ENCODE results near the gene ACMSD.
A peak's percentile ranks its signal among the peaks of the same experiment; 100 is the strongest.
"Not testable (repeated sequence)": the region's sequence is repeated elsewhere in the genome, so short reads cannot be mapped to it uniquely, and the experiment has no call there.

The ACMSD gene

DNA sequence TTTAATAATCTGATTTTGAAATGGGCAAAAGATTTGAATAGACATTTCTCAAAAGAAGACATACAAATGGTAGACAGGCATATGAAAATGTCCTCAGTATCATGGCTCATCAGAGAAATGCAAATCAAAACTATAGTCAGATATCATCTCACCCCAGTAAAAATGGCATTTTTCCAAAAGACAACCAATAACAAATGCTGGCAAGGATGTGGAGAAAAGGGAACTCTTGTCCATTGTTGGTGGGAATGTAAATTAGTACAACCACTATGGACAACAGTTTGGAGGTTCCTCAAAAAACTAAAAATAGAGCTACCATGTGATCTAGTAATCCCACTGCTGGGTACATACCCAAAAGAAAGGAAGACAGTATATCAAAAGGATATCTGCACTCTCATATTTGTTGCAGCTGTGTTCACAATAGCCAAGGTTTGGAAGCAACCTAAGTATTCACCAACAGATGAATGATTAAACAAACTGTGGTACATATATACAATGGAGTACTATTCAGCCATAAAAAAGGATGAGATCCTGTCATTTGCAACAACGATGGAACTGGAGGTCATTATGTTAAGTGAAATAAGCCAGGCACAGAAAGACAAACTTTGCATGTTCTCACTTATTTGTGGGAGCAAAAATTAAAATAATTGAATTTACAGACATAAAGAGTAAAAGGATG lies 69.2 kb downstream of the ACMSD start:
- DNase-seq (ENCODE audit: low read depth), result not testable (repeated sequence)

DNA sequence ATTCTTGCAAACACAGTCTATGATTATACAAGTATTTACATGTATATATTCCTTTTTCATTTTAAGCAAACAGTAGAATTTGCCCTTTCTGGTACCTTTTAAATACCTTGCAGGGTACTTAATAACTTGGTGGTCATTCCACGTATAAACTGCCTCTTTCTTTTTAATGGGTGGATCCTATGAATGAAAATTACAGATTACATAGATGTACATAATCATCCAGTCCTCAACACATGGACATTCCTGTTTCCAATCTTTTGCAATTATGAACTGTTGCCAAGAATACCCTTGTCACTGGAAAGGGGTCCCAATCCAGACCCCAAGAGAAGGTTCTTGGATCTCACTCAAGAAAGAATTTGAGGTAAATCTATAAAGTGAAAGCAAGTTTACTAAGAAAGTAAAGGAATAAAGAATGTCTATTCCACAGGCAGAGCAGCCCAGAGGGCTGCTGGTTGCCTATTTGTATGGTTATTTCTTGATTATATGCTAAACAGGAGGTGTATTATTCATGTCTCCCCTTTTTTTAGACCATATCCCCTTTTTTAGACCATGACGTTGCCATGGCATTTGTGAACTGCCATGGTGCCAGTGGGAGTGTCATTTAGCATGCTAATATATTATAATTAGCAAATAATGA lies 72.5 kb downstream of the ACMSD start:
- DNase-seq (ENCODE audit: low read depth), result no peak

DNA sequence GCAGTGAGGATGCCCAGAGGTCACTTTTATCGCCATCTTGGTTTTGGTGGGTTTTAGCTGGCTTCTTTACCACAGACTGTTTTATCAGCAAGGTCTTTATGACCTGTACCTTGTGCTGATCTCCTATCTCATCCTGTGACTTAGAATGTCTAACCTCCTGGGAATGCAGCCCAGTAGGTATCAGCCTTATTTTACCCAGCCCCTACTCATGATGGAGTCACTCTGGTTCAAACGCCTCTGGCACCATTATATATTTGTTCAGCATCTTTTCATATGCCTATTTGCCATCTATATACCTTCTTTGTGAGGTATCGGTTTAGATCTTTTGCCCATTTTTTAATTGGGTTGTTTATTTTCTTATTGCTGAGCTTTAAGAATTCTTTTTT lies 73.0 kb downstream of the ACMSD start:
- no peak for DNase-seq (ENCODE audit: low read depth)

DNA sequence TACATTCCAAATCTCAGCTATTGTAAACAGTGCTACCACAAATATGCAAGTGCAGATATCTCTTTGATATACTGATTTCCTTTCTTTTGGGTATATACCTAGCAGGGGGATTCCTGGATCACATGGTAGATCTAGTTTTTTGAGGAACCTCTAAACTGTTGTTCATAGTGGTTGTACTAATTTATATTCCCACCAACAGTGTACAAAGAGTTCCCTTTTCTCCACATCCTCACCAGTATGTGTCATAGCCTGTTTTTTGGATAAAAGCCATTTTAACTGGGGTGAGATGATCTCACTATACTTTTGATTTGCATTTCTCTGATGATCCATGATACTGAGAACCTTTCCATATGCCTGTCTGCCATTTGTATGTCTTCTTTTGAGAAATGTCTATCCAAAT lies 73.9 kb downstream of the ACMSD start:
- no peak for DNase-seq (ENCODE audit: low read depth)

DNA sequence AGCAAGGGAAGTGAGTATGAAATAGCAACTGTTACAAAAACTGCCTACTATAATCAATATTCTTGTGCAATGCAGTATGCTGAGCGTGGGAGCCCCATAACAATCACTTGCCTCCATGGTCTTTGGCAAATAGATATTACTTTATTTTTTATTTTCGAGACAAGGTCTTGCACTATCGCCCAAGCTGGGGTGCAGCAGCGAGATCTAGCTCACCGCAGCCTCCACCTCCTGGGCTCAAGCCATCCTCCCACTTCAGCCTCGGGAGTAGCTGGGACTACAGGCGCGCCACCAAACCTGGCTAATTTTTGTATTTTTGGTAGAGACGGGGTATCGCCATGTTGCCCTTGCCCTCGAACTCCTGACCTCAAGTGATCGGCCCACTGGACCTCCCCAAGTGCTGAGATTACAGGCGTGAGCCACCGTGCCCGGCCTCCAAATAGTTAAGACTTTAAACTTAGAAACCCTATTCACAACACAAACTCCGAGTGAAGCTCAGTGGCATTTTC lies 79.0 kb downstream of the ACMSD start:
- DNase-seq (ENCODE audit: low read depth), result no peak

DNA sequence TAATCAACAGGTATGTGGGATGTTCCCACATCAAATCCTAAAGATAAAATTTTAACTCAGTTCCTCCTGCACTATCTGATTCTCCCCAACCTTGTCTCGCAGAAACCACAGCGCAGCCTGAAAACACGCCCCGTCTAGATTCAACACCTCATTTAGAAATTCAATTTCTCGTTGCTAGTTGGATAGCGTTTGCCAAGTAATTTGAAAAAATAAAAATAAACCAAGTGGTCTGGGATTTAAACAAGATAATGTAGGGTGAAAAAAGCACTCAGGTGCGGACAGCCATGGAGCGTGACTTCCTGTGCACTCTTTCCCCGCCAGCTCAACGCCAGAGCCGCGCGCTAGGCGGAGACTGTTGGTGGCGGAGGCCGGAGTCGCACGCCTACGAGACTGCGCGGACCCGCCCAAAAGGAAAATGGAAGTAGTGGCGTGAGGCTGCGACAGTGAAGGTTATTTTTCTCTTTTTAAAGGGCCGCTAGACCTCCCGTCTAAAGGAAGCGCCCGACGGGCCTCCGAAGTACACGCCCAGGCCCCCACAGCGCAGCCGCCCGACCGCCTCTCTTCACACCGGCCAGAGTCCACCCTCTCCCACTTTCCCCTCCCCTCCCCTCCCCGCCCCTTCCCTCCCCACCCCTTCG lies 79.6 kb downstream of the ACMSD start:
- DNase-seq (ENCODE audit: low read depth), result peak; percentile 82

DNA sequence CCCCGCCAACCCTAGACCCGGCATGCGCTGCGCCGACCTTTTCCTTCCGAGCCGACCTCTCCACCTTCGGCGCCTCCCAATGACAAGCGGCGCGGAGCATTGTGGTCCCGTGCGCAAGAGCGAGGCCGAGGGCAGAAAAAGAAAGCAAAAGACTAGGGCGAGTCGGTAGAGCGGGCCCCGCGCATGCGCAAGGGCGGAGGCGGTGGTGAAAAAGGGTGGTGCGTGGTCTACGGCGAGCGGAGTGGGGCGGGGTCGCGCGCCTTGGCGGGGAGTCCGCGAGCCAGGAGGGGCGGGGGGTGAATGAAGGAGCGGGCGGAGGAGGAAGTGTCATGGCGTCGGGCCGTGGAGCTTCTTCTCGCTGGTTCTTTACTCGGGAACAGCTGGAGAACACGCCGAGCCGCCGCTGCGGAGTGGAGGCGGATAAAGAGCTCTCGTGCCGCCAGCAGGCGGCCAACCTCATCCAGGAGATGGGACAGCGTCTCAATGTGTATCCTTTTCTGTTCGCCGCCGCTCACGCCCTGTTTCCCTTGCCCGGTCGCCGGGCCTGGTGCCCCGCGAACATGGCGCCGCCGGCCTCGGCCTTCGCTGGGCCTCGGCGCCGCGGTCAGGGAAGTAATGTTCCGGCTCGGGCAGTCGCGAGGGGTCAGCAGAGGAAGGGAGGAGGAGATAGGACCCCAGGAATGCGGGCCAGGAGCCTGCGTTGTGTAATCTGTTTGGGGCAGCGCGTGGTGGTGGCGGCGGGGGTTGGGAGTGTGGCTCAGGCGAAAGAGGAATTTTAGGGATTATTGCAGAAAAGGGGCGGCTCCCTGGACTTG lies 80.3 kb downstream of the ACMSD start, which contains the start of gene CCNT2:
CCNT2 (plus strand) TSS at position 297 of the 815 bp plus-strand sequence; CDS start at position 330, 33 bp downstream.
- DNase-seq (ENCODE audit: low read depth), result peak; percentile 99

DNA sequence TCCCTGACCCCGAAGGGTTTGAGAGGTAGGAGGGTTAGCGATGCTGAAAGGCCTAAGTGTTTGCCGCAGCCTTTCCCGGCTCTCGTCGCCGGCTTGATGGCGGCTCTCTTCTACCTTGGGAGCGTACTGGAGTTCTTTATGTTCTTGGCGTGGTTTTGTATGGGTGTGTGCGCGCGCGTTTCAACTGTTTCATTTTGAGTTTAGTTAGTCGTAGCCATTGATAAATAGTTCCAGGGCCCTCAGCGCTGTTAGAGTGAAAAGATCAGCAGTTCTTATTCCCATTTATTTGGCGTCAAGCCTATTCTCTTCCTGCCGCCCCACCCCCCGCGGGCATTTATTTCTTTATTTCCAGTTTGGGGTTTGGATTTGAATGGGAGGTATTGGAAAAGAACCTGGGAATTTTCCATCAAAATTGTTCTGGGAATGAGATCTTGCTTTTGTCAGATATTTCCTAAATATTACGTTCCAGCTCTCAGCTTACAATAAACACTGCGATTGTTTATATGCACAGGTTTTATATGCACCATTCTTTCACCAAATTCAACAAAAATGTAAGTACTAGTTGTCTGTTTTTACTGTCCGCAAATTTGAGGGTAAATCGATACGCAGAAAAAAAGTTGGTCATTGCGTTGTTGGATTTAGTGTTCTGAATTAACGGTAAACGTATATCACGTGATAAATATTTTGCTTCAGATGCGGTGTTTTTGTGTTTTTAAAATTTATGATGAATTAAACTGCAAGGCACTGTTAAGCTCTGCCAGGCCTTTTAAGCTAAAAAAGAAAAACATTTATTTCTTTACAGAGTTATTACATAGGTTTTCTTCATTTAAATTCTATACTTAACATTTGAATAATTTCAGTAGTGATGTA lies 81.2 kb downstream of the ACMSD start:
- DNase-seq (ENCODE audit: low read depth), result peak; percentile 15

DNA sequence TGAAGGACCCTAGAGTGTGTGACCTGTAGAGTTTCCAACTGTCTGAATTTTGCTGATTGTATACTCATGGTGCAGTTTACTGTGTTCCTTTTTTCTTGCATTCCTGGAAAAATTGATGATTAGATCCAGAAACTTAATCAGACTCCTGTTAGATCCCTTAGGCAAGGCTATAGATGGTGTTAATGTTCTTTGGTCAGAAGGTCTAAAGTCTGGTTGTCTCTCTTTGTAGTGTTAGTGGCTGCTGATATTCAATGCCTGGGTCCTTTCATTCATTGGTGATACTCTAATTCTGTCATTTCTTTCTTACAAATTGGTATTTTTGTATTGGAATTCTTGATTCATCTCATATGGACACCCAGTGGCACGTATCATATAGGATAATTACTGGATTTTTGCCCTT lies 86.5 kb downstream of the ACMSD start:
- no peak for DNase-seq (ENCODE audit: low read depth)

DNA sequence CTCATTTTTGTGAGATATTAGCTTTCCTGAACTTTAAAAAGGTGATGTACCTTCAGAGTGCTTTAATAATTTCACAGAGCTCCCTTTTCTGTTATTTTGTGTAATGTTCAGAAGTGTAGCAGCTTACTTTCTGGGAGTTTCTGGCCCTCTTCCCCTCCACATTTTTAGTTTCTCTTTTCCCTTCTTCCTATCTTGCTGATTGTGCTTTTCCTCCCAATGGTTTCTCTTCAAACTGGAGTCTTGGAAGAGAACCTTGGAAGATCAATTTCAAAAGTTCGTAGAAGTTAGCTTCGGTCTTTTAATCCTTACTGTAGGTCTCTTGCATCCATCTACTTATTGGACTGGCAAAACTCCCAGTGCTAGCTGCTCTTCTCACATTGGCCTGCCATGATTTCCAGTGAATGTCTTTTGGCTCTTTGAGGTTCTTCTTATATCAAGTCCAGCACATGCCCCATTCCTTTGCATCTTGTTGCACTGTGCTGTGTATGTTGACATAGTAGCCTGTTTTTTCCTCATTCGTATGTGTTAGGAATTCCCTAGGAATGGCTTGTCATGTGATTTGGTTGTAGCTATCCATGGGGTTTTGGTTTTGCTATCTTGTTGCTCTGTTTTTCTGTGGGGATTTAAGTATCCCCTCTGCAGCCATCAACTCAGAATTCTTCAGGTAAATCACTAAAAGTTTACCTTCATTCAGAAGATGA lies 88.0 kb downstream of the ACMSD start:
- DNase-seq (ENCODE audit: low read depth), result no peak

DNA sequence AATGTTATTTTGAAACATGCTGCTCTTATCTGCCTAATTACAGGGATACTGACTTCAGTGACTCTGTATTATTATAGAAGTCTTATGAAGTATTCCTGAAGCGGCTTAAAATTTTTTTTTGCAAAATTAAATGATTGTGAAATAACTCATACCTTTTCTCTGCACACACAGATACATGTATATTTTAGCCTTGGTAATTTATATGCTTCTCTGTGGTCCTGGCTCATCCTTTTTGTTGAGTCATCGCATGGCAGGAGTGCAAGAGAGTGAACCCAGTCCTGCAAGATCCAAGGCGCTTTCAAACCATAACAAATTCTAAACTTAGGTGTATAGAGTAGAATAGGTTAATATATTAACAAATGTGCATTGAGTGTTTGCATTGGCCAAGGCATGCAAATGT lies 88.8 kb downstream of the ACMSD start:
- DNase-seq (ENCODE audit: low read depth), result no peak

DNA sequence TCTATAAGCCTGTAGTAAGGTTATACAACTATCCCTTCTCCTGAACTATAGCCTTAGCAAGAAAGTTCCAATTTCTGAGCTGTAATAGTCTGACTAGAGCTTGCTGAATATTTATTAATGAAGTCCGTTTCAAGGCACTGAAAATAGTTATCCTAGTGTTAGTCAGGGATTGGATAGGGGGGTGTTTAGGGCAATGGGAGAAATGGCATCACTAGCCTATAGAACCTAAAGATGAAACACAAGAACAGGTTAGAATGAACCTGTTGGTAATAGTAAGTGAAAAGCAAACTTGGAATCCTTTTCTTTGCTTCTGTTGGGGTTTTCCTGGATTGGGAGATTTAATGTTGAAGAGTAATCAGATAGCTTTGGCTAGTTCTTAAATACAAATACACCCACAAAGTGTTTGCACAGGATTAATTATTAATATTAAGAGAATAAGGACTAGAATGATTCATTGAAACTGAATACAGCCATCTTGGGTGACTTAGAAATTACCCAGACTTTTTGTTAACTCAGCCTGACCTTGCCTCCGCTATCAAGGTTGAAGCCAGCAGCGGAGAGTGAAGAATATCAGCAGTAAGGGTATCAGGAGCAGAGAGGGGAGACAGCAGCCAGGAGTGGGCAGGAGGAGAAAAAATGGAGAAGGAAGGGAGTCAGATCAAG lies 94.6 kb downstream of the ACMSD start:
- DNase-seq (ENCODE audit: low read depth), result no peak

DNA sequence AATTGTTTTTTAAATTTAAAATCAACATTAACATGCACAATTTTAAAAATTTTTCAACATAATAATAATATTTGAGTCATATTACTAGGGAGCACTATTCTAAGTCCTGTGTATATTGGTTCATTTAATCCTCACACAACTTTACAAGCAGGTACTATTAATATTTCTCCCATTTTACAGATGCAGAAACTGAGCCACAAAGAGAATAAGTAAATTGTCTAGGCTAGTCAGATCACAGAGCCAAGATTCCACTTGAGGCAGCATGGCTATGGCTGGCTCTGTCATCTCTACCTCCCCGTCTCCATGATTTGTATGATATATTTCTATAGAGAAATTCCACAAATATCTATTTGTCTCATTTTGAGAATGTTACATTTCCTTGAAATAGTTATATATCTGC lies 95.3 kb downstream of the ACMSD start:
- no peak for DNase-seq (ENCODE audit: low read depth)

DNA sequence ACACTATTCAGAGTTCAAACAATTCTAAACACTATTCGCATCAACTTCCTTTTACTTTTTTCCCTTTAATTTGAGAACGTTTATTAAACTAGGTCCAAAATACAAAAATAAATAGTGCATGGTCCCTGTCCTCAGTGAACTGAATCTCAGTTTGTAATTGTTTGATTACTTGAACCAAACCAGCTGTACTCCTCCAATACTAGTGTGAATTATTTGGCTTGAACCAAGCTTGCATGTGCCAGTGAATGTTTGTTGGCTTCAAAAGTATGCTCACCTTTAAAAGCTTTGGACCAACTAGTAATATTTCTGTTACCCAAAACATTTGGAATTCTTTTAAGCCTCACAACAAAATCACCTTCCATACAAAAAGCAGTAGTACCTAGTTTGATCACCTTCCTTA lies 95.7 kb downstream of the ACMSD start:
- DNase-seq (ENCODE audit: low read depth), result no peak

DNA sequence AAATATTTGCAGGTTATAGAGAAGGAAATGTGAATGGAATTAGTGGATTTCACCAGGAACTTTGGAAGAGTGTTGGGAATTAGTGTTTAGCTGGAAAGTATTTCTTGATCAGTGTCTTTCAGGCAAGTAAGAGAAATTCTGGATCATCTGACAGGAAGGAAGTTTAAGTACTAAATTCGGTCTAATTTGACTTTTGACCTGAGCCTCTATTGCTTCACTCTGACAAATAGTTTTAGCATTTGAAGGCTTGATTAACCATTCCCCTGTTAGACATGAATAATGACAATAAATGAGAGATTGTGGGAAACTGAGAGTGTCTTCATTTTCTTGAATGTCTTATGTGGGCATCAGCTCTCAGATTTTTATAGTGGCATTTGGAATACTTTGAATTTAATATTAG lies 96.2 kb downstream of the ACMSD start:
- DNase-seq (ENCODE audit: low read depth), result no peak

DNA sequence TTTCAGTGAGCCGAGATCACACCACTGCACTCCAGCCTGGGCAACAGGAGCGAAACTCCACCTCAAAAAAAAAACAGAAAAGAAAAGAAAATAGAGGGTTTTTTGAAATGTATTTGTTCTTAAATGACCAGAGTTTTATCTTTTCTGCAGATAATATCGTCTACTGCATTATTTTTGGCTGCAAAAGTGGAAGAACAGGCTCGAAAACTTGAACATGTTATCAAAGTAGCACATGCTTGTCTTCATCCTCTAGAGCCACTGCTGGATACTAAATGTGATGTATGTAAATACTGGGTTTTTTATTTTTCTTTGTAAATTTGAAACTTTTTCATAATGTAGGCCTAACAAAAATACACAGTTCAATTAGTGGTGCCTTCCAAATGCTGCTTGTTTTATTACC lies 98.3 kb downstream of the ACMSD start:
- DNase-seq (ENCODE audit: low read depth), result no peak

DNA sequence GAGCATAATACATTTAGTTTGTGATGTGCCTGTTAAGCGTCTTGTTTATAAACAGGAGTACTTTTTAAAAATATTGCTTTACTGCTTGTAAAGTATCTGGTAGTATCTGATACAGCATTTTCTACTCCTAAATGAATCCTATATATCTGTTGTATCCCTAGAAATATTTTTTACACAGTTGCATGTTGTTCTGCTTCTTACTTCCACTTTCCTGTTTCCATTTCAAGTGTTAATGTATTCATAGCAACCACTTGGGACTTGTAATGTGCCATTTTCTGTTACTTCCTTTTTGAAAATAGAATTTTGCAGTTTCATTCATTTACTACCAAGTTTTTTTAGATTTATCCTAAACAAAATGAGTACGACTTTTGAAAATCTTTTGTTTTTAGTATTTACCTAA lies 105.1 kb downstream of the ACMSD start:
- DNase-seq (ENCODE audit: low read depth), result no peak

DNA sequence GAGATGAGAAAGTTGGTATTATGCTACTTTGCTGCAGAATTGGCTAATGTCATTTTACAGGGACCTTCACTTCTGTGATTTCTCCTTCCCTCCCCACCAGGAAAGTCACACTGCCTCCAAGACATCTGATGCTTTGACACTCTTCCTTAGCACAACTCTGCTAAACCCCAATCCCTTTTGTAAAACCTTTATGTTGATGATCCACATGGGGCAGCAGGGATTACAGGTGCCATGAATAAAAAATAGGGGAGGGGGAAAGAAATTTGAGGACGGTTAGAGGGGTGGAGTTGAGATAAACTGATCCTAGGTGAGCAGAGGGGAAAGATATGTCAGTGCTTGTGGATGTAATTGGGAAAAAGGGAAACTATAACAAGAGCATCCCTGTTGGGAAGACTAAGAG lies 106.6 kb downstream of the ACMSD start:
- no peak for DNase-seq (ENCODE audit: low read depth)

DNA sequence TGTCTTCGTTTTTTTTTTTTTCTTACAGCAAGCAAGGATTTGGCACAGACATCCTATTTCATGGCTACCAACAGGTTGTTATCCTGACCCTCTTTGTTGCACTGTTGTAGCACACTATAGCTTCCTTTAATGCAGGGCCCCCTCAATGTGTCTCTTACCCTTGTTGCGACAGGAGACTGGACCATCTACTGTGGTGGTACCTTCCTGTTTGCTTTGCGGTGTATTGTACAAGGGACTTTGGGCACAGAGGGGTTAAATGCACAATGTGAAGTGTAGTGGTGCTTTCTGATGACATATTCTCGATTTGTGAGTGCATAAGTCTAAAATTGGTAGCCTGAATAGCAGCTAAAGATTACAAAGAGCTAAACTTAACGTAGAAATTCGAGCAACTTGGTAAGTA lies 107.7 kb downstream of the ACMSD start:
- DNase-seq (ENCODE audit: low read depth), result no peak

DNA sequence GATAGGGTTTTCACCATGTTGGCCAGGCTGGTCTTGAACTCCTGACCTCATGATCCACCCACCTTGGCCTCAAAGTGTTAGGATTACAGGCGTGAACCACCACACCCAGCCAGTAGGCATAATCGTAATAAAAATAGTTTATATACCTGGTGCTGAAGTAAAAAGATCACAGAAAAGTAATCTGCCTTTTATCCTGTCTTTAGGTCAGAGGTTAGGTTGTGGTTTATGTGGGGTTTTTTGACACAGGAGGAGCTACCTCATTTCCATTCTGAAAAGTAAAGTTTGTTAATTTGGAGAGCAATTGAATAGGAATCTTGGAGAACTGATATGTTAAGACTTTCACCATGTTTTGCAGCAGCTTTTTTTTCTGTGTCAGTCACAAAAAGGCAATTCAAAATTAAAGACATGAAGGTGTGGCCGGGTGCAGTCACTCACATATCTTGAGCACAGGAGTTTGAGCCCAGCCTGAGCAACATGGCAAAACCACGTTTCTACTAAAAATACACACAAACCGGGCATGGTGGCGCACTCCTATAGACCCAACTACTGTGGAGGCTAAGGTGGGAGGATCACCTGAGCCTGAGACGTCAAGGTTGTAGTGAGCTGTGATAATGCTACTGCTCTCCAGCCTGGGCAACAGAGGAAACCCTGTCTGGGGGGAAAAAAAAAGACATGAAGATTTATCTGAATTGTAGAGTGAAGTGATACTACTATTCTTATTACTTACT lies 111.7 kb downstream of the ACMSD start:
- no peak for DNase-seq (ENCODE audit: low read depth)
